Stimulated activated CD8-positive, alpha-beta memory T cell treated with anti-CD3 and anti-CD28 coated beads, Interleukin-15, amount 100 ng/mL, for 4 hours (primary cell): ENCODE measurements around the gene CCS.
"Not testable (repeated sequence)": the region's sequence is repeated elsewhere in the genome, so short reads cannot be mapped to it uniquely, and the experiment has no call there.

ENCODE experiments used
- DNase-seq, 2 donors: peaks; one replicate each; pipeline ENCODE4 v3.0.0-alpha.2; 2020; ENCODE audit warnings: low read depth in 2 of 2

CCS gene

DNA sequence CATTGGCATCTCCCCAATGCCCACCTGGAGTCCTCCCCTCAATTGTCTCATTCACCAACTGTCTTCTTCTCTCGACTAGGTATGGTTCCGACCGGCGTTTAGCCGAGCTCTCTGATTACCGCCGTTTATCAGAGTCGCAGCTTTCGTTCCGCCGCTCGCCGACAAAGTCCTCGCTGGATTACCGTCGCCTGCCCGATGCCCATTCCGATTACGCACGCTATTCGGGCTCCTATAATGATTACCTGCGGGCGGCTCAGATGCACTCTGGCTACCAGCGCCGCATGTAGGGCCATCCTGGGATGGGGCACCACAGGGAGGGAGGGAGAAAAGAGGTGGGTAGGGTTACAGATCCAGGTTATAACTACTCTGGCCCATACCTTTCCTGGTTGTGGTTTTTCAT is 33.4 kb downstream of the CCS start:
- no peak for DNase-seq

- no peak for DNase-seq
Measured at GRCh38 chr11:66626926-66627325, 33.9 kb downstream of the CCS start.

DNA sequence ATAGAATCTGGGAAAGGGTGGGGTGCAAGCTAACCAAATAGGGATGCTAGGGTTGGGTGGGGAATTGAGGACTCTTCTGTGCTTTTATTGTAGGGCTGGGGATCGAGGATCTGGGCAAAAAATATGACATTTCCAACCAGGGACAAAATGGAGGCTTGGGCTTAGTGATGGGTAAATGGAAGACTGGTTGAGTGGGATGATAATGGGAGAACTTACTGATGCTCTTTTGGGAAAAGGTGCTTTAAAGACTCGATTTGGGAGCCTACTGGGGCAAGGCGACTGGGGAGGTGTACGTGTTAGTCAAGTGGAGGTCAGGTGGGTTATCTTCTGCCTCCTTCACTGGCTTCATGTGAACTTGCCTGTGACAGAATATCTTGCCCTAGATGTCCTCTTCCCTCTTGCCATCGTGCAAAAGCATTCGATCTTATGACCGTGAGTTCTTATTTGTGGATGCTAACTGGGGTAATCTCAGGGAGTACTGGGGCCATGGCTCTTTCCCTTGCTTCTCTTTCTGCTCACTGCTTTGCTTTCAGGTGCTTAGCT is 35.1 kb downstream of the CCS start:
- DNase-seq, result no peak

DNA sequence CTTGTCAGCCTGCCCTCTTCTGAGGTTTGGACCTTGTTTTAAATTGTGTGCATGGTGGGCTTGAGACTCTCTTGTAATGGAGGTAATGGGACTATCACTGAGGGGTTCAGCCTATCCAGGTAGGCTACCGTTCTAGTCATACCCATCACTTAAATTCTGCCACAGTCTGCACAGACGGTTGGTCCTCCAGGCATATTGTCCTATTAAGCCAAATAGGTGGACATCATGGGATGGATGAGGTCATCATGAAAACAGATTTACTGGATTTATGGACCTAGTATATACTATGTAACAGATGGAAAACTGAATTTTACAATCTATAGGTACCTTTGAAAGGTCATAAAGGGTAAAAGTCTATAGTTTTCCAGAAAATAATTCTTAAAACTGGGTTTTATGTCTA is 36.4 kb downstream of the CCS start:
- DNase-seq, result no peak

DNA sequence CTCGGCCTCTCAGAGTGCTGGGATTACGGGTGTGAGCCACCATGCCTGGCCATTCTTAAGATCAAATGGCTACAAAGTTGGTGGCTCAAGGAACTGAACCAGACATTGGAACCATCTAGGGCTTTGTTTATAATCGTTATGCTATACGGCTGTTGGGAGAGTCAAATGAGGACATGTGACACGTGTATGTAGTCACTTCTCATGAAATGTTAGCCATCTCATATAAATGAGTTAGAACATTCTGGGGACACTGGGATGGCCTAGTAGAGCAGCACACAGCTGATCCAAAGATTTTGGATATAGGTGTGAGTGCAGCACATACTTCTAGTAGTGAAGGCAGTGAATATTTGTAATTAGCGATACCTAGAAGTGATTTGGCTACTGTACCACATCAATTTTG is 38.9 kb downstream of the CCS start:
- no peak for DNase-seq

GRCh38 chr11:66632952-66633351 is 40.0 kb downstream of the CCS start:
- no peak for DNase-seq

DNA sequence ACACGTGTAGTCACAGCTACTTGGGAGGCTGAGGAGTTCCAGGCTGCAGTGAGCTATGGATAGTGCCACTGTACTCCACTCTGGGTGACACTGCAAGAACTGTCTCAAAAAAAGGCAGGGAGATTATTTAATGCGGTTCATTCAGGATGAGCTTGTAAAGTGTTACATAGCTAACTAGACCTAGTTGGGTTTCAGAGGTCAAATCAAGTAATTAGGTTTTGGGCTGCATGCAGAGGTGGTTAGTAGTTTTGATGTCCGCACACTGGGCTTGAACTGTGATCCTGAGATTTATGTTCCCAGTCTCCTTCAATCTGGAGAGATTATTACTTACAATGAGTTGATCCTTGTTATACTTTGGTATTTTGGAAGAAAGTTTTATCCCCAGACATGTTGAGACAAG is 43.4 kb downstream of the CCS start:
- DNase-seq, result no peak

DNA sequence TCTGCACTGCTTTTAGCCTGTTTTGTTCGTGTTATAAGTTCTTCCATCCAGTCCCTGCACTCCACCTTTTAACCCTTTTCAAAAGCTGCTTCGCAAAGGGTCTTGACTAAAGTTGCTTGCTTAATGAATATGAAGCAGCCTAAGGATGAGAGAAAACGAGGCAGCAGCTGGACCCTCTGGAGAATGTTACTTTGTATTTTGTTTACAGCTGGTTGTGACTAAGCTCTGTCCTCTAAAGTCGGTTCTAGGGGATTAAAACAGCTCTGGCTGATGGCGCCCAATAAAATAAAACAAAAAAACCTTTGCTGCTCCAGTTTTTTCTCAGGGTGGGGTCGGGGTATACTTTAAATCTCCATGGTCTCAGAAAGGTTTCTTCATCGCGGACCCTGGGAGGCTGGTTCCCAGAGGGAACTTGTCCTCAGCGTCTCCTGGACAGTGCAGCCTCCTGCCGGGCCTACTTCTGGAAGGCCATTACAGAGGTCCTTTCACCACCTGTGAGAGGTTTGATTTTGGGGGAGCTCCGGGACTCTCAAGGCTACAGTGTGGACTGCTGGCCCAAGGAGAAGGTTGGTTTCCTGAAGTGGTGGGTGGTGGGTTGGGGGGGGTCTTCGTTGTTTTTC is 44.7 kb downstream of the CCS start:
- no peak for DNase-seq

DNA sequence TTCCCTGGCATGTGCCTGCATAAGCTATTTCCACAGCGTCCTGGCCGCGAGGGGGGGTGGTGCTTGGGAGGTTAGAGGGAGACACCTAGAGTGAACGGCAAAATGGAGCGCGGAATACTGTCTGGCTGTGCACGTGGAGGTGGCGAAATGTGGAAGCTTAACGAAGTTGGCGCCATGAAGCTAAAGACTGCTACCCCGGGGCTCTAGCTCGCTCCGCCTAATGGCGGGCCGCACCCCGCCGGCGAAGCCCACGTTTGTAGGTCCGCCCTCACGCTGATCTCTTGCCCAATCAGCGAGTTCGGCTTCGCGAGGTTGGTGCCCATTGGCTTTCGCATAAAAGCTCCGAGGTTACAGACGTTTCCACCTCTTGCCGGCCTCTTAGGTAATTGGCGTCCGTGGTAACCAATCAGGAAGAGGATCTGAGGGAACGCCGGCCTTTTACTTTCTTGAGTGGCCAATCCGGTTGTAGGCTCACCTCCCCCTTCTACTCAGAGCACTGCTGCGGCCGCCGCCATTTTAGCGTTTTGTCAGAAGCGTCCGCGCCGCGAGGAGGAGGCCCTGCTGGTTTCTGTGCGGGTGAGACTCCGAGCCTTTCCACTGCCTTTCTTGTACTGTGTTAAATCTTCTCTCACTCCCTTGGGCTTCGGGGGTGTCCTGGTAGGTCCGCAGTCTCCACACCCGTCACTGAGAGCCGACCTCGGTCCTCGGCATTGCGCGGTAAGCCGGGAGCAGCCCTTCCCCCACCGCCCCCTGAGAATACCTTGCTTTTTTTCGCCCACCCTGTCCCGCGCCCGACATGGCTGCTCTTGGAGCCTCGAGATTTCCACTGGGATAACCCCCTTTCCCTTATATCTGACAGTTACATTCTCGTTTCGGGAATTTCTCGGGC is 45.4 kb downstream of the CCS start, which contains the start of gene RBM4:
TSS of gene RBM4 (plus strand) at position 527 of the 889 bp plus-strand sequence. CDS start 1,009 bp downstream, outside the sequence.
- DNase-seq, result peak; percentile 83 to 96

DNA sequence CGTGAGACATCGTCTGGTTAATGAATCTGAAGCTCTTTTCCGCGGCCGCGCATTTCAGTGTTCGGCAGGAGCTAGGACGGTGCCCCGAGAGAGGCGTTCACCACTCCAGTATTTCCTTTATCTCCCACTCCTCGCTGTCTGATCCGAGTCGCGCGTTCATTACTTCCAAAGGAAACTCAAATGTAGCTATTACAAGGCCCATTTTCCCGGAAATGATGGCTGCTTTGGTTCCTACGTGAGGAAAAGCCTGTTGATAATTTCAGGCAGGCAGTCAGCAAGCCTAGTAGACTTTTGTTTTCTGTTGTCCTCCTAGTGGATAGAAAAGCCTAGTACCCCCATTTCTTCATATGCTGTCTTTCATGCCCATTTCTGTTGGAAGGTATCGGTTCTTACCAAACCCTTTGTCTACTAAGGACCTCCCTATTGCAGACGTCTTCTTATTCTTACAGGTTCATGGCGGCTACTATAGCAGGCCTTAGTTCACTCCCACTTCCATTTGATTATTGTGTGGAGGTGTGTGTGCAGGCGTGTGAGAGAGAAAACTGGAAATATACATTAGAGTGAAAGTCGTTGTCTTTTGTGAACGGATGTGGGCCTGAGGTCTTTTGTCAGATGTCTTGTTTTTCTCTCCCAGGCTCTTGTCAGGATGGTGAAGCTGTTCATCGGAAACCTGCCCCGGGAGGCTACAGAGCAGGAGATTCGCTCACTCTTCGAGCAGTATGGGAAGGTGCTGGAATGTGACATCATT is 46.3 kb downstream of the CCS start:
- DNase-seq, result no peak

DNA sequence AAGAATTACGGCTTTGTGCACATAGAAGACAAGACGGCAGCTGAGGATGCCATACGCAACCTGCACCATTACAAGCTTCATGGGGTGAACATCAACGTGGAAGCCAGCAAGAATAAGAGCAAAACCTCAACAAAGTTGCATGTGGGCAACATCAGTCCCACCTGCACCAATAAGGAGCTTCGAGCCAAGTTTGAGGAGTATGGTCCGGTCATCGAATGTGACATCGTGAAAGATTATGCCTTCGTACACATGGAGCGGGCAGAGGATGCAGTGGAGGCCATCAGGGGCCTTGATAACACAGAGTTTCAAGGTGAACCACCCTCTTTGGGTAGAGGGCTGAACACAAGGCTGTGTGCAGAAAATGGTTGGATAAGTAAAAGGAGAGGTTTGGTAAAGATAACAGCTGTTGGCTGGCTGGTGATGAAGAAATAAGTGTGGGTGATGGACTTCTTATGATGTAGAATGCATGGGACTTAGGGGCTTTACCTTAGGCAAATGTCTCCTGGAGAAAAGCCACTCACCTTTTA is 46.9 kb downstream of the CCS start:
- not testable (repeated sequence) for DNase-seq

GRCh38 chr11:66641834-66642233 is 48.8 kb downstream of the CCS start:
- DNase-seq, result no peak

GRCh38 chr11:66643745-66644437 is 50.9 kb downstream of the CCS start:
- DNase-seq, result no peak

DNA sequence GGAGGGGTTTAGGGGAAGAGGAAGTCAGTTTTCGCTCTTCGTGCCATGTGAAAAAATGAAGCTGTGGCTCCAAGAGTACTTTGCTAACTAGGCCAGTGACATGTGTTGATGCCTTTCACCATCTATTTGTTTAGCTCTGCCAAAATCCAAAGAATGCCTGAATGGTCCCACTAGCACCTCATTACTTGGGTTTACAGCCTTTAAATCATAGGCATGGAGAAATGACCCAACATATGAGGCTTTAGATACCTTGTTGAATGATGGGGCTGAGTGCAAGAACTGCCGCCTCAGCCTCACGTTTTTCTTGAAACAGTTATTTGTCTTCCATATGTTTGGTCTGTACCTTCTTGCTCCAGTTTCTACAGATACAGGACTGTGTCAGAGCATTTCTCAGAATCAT is 53.8 kb downstream of the CCS start:
- no peak for DNase-seq

GRCh38 chr11:66649903-66650302 is 56.9 kb downstream of the CCS start:
- no peak for DNase-seq

GRCh38 chr11:66651016-66651415 is 58.0 kb downstream of the CCS start:
- DNase-seq, result no peak

GRCh38 chr11:66652651-66653050 is 59.7 kb downstream of the CCS start:
- no peak for DNase-seq

GRCh38 chr11:66653123-66653522 is 60.1 kb downstream of the CCS start:
- no peak for DNase-seq
